Germinal center (tissue), 1 donor: Measurements from ENCODE around the gene CRPPA.
"Not testable (repeated sequence)": the region's sequence is repeated elsewhere in the genome, so short reads cannot be mapped to it uniquely, and the experiment has no call there.

Experiments
- DNase-seq: peaks from one replicate; pipeline ENCODE4 v3.0.0; 2012; ENCODE audit warnings: mixed read lengths, low spot score

CRPPA gene

GRCh38 chr7:16397501-16398145 is 23.7 kb downstream of the CRPPA start:
- DNase-seq: no peak

- no peak for DNase-seq
Measured at GRCh38 chr7:16396766-16397500, 24.4 kb downstream of the CRPPA start.

- DNase-seq: no peak
Measured at GRCh38 chr7:16395121-16395520, 26.2 kb downstream of the CRPPA start.

- no peak for DNase-seq
Measured at GRCh38 chr7:16393862-16394422, 27.4 kb downstream of the CRPPA start.

GRCh38 chr7:16392990-16393523 is 28.3 kb downstream of the CRPPA start:
- DNase-seq: no peak

- not testable (repeated sequence) for DNase-seq
Measured at GRCh38 chr7:16383786-16384185, 37.6 kb downstream of the CRPPA start.

GRCh38 chr7:16383103-16383502 is 38.2 kb downstream of the CRPPA start:
- not testable (repeated sequence) for DNase-seq
